Retinal pigment epithelial cell (primary cell): ENCODE results near the gene LCE1F.

Experiments used
- DNase-seq: peaks from one replicate; pipeline ENCODE4 v3.0.0-alpha.2; 2010; ENCODE audit warnings: low read depth
- H3K4me3 ChIP-seq: 2 replicates; pipeline ENCODE4 v1.5.1; 2011; ENCODE audit warnings: mild to moderate bottlenecking, low read length, control low read depth, moderate library complexity
- TF ChIP-seq, protein P1 (sequence below): conservative IDR thresholded peaks from 2 replicates; pipeline ENCODE4 v1.5.1; 2011; ENCODE audit warnings: low read depth, low read length, control low read depth, inconsistent platforms

The LCE1F gene

DNA sequence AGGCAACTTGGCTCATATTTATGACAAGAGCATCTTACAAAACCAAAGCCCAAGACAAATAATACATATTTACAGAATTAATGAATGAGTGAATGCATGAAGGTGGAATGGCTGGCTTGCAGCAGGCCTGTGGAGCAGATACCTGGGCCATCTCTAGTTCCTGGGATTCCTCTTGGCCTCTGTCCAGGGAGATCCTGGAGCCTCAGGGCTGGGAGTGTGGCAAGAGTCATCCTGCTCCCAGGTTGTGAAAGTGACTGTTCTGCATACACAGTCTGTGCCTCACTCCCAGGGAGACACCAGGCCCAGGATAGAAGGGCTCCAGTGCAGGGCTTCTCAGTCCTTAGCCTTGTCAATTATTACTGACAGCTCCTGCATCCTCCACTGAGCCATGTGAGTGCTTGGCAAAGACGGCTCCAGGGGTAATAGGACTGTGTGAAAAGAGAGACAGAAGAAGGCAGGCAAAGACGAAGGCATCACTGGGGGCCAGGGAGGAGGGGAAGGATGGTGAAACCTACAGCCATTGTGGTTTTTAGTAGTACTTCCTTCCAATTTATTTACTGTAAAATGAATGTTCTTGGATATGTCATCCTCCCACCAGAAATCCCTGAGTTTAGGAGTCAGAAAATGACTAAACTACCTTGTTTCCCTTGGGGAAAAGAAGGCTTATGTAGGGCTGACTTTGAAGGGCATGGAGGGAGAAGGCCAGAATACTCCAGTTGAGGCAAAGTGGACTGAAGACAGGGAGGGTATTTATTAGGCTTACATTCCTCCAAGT, 31.4 kb upstream of the LCE1F start:
- TF ChIP-seq, protein P1, sequence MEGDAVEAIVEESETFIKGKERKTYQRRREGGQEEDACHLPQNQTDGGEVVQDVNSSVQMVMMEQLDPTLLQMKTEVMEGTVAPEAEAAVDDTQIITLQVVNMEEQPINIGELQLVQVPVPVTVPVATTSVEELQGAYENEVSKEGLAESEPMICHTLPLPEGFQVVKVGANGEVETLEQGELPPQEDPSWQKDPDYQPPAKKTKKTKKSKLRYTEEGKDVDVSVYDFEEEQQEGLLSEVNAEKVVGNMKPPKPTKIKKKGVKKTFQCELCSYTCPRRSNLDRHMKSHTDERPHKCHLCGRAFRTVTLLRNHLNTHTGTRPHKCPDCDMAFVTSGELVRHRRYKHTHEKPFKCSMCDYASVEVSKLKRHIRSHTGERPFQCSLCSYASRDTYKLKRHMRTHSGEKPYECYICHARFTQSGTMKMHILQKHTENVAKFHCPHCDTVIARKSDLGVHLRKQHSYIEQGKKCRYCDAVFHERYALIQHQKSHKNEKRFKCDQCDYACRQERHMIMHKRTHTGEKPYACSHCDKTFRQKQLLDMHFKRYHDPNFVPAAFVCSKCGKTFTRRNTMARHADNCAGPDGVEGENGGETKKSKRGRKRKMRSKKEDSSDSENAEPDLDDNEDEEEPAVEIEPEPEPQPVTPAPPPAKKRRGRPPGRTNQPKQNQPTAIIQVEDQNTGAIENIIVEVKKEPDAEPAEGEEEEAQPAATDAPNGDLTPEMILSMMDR: no peak
- no peak overlapping the region for H3K4me3 ChIP-seq
- DNase-seq: no peak

DNA sequence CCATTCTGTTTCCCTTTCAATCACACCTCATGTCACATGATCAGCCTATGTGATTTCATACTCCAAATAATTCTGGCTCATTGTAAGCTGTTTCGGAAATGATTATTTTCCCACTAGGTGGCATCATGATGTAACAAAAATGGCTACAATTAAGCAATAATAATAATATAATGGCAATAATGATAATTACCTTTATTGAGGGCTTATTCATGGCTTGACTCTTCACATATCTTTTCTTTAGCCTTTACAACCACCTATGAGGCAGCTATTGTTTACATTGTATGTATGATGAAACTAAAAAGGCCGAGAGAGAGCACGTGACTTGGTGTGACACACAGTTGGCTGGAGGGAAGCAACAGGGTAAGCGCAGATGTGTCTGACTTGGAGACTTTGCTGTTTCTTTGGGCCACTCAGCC, 29.6 kb upstream of the LCE1F start:
- no peak for DNase-seq
- TF ChIP-seq, protein P1: peak; percentile 21
- H3K4me3 ChIP-seq: no peak overlapping the region

DNA sequence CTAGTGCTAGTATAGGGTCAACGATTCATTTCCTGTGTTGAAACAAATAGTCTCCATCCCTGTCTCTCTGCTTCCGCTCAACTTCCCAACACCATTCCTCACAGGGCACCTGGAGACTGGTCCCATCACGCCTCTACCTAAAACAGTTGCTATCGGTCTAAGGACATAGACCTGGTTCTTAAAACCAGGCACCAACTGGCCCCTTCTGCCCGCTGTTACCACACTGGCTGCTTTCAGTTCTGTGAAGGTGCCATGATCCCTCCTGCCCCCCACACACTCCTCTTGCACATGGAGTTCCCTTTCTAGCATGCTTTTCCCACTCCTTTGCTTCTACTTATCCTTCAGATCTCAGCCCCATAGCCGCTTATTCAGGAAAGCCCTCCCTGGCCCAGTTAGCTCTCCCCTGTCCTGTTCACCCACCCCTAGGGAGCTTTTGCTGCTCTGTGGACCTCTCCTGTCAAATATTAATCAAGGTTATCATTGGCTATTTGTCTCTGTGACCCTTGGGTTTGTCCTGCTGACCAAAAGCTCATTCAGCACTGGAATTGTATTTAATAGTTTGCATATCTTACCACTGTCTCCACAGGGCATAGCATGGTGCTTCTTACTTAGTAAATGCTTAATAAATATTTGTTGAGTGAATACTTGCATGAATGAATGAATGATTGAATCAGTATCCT, 29.0 kb upstream of the LCE1F start:
- no peak overlapping the region for H3K4me3 ChIP-seq
- no peak for DNase-seq
- TF ChIP-seq, protein P1: no peak

DNA sequence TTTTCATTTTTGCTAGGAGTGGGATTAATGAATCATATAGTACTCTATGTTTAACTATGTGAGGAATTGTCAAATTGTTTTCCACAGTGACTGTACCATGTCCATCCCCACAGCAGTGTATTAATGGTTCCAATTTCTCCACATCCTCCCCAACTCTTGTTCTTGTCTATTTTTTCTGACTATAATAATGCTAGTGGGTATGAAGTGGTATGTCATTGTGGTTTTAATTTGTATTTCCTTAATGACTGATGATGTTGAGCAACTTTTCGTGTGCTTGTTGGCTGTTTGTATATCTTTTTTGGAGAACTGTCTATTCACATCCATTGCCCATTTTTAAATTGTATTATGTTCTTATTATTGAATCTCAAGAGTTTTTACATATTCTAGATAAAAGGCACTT, 27.1 kb upstream of the LCE1F start:
- TF ChIP-seq, protein P1: no peak
- H3K4me3 ChIP-seq: no peak overlapping the region
- no peak for DNase-seq

DNA sequence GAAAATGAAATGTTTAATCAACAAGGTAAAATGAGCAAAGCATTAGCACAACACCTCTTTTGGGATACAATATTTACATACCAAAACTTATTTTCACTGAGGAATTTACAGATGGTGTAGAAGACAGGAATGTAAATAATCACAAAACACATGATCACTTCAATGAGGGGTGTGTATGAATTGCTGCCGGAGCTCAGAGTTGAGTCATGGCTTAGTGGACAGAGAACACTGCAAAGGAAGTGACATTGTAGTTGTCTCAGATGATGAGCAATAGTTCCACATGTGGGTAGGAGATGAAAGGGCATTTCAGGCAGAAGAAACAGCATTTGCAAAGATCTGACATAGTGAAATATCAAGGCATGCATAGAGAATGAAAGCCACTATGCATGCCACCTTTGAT, 22.7 kb upstream of the LCE1F start:
- peak; percentile 21 for DNase-seq
- H3K4me3 ChIP-seq: no peak overlapping the region
- TF ChIP-seq, protein P1: no peak

DNA sequence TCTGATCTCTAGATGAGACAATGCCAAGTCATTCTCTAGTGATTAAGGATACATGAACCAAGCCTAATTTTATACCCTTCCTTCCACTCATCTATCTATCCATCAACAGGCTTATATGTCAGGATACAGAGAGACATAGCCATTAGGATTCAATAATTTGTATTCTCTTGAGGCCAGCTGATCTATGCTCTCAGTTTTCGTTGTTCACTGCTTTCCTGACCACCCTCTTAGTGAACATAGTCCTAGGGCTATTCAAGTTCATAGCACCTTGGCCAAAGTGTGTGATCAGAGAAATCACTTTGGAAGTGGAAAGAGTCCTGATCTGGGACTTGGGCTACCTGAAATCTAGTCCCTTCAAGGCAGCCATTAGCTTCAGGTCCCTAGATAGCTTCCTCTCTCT, 21.4 kb upstream of the LCE1F start:
- H3K4me3 ChIP-seq: no peak overlapping the region
- no peak for DNase-seq
- TF ChIP-seq, protein P1: no peak

DNA sequence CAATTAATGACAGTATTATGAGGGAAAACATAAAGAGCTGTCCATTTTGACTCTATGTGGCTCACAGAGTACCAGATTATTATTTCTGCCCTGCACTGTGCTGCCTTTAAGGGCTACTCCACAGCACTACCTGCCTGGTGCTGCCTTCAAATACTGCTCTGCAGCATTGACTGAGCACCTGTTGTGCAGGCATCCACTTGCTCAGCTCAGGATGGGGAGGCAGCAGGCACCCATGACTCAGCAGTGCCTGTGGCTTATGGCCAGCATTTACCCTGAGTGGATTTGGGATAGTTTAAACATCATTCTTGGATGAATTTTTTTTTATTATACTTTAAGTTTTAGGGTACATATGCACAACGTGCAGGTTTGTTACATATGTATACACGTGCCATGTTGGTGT, 18.1 kb upstream of the LCE1F start:
- TF ChIP-seq, protein P1: no peak
- H3K4me3 ChIP-seq: no peak overlapping the region
- no peak for DNase-seq
